Caki2 (cell line): ENCODE data around the gene YLPM1. TPM values are rescaled to one million over a fixed set of nuclear protein-coding genes. Genes with fewer than 3 reads are reported as not detected.
A peak's percentile ranks its signal among the peaks of the same experiment; 100 is the strongest.

Source experiments
- DNase-seq: peaks from one replicate; pipeline ENCODE4 v3.0.0-alpha.2; 2015; ENCODE audit warnings: low read depth
- in situ Hi-C: cut with HindIII; loops from 2 replicates; pipeline ENCODE4 v1.10.0; 2016; ENCODE audit warnings: low sequenced_read_pairs, low pct_unique_long_range_greater_than_20kb, mixed read lengths
- total RNA-seq: library from RNA; depleted of rRNA; stranded (reverse); fragments of >200 nt; shearing (Covaris generic); gene quantifications from 2 replicates; pipeline ENCODE4 v1.2.3, GENCODE V29; 2014; ENCODE audit warnings: low replicate concordance

YLPM1 gene
- total RNA-seq, 1 experiment from 2014 or later, result 1.0 TPM

DNA sequence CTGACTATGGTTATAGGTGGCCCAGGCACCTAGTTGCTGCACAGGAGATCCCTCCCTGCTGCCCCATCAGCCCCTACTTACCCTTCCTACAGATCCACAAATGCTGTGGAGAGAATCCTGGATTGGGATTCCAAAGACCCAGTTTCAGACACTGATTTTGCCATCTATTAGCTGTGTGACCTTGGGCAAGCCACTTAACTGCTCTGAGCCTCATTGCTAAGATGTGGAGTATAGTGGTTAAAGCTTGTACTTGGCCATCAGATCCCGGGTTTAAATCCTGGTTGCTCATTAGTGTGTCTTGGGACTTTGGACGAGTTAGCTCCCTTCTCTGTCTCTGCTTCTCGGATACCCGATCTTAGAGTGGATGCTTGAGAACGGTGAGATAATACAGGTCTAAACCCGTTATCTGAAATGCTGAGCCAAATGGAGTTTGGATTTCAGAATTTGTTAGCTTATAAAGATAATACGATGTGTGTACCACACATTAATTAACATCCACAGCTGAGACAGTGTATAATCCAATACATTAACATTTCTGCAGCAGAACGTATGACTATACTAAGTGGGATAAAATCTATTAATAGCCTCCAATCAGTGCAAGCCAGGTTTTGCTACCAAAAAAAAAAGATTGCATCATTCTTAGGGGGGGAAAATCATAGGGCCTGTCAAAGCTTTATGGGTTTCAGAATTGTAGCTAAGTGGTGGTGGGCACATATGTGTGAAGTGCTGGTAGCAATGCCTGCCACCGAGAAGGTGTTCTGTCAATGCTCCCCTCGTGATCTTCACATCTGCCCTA, 96.8 kb downstream of the YLPM1 start:
- in situ Hi-C loops, result no loop called here
- DNase-seq, result no peak

DNA sequence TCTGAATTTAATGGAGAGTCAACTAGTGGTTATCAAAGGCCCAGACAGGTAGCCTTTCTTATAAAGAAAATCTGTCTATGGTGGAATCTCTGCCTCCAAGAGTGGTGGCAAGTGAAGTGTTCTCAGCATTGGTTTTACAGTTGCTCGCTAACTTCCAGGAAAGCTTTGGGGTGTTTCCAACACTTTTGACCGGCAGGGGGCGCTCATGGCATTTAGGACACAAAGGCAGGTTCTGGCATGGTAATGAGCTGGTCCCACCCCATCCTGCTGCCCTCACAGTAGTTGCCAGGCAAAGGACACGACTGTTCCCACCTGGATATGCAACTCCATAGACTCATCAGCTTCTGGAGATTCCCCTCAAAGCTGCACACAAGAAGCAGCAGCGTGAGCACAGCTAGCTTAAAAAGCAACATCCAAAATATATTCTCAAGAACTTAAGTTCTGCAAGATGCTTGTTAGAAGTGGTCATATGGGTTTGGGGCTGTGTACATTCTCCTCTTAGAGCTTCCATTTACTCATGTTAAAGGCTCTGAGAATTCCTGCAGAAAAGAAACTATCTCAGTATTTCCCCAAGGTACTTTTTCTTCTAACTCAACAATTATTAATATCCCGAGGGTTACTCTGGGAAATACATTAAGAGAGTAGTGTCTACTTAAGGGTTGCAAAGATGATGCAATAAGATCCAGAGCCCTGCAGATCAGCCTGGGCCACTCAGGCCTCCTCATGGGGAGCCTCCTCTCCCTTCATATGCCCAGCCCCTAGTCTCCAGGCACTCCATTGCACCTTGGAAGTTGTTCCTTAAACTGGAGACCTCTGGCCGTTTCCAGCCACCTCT, 98.0 kb downstream of the YLPM1 start:
- peak; percentile 50 for DNase-seq
- in situ Hi-C loops, result no loop called here

DNA sequence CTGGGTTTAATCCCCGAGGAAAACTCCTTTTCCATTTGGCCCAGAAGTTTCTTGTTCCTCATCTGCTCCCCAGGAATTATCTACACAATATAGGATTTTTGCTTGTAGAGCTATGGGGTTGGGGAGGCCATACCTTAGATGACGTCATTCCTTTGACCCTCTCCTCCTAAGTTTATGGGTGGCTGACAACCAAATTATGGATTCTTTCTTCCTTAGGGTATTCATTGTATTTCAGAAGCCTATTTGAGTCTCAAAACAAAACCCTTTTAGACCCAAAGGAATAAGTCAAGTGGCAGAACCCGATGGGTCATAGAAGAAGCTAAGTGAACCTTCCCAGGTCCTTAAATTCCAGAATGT, 98.6 kb downstream of the YLPM1 start:
- DNase-seq, result no peak
- in situ Hi-C loops, result no loop called here

DNA sequence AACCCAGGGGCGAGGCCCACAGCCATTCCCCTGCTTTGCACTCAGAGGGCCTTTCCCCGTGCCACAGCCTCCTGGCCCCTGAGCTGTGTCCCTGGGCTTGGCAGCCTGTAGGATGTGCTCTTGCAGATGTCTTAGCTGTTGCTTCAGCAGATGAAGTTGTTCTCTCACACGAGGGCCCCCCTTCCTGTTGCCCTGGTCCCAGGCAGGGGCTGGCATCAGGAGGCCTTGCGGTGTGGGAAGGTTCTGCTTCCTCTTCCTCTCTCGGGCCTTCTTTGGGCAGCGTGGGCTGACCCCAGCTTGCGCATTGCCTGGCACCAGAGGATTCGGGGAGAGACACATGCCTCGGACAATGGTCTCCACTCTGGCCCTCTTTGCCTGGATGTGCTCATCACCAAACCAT, 100.2 kb downstream of the YLPM1 start:
- no peak for DNase-seq
- in situ Hi-C loops, result no loop called here

- in situ Hi-C loops, result no loop called here
- DNase-seq, result no peak
Measured at GRCh38 chr14:74864198-74864597, 101.1 kb downstream of the YLPM1 start.

- in situ Hi-C loops, result no loop called here
- no peak for DNase-seq
Measured at GRCh38 chr14:74865156-74865555, 102.0 kb downstream of the YLPM1 start.

- no peak for DNase-seq
- in situ Hi-C loops, result no loop called here
Measured at GRCh38 chr14:74866708-74867389, 103.7 kb downstream of the YLPM1 start.

DNA sequence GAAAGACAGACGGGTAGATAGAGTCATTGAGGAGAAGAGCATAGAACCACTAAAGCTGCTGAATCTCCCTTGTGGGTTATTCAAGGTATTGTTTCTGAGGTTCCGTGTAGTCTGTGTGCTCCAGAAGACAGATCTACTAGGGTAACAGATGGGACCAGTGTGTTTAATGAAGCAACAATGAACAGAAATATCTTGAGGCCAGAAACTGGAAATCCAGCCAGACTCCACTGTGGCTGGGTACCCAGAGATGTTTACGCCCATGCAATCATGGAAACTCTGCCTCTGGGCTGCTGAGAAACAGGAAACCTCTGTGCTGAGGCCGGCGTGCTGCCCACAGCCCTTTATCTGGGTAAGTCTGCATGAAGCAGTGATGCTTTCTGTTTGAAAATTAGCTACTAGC, 104.6 kb downstream of the YLPM1 start:
- in situ Hi-C loops, result no loop called here
- no peak for DNase-seq

GRCh38 chr14:74868739-74869138, 105.6 kb downstream of the YLPM1 start:
- in situ Hi-C loops, result no loop called here
- no peak for DNase-seq

- no peak for DNase-seq
- in situ Hi-C loops, result no loop called here
Measured at GRCh38 chr14:74871819-74872218, 108.7 kb downstream of the YLPM1 start.

DNA sequence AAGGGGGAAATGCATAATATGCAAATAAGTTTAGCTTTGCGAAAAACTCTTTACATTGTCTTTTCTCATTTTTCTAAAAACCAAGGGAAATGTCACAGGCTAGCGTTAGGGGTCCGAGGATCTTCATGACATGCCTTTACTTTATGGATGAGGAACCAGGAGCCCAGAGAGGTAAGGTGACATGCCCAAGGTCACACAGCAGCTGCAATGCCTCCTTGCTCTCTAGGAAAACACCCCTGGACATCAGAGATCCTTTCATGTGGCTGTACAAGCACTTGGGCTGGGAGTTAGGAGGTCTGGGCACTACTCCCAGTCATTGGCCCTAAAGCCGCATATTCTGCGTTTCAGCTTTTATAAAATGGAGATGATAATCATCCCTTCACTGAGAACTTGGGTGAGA, 112.1 kb downstream of the YLPM1 start:
- in situ Hi-C loops, result no loop called here
- DNase-seq, result no peak

DNA sequence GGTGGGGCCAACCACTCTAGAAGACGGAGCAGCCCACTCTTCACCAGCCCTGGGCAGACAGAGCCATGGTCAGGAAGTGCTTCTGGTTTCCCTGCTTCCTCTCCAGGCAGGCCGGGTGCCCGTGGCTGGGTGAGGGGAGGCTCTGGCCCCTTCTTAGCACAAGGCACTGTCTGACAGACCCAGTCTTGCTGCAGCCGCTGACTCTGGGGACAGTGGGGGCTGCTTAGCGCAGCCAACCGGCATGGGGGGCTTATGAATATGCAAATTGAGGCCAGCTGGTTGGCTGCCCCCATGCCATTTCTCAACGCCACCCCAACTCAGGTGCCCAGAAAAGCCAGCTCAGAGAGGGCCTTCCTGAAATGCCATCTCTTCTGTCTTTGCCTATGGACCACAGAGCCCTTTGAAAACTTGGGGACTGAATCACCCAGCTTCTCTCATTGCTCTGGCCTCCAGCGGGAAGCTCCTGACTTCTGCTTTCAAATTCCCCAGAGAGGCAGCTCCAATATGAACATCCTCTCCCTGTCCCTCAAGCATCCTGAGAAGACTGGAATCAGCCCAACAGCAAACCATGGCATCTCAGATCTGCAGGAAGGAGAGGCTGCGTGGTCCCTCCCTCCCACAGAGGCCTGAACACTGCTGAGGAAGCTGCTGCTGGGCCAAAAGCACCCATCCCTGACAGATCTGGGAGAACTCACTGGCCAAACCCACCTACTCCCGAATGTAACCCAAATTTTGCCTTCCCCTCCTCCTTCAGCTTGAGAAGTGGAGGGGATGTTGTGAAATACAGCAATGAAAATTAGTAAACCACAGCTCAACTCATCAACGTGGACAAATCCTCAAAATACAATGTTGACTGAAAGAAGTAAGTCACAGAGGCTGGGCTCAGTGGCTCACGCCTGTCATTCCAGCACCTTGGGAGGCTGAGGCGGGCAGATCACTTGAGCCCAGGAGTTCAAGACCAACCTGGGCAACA, 113.1 kb downstream of the YLPM1 start, which contains the start of gene PROX2:
Gene PROX2 (minus strand): TSS at position 205 of the 973 bp plus-strand sequence. CDS start 12,311 bp downstream, outside the sequence.
- DNase-seq, result no peak
- in situ Hi-C loops, result no loop called here

GRCh38 chr14:74879427-74880182, 116.5 kb downstream of the YLPM1 start:
- in situ Hi-C loops, result no loop called here
- no peak for DNase-seq

DNA sequence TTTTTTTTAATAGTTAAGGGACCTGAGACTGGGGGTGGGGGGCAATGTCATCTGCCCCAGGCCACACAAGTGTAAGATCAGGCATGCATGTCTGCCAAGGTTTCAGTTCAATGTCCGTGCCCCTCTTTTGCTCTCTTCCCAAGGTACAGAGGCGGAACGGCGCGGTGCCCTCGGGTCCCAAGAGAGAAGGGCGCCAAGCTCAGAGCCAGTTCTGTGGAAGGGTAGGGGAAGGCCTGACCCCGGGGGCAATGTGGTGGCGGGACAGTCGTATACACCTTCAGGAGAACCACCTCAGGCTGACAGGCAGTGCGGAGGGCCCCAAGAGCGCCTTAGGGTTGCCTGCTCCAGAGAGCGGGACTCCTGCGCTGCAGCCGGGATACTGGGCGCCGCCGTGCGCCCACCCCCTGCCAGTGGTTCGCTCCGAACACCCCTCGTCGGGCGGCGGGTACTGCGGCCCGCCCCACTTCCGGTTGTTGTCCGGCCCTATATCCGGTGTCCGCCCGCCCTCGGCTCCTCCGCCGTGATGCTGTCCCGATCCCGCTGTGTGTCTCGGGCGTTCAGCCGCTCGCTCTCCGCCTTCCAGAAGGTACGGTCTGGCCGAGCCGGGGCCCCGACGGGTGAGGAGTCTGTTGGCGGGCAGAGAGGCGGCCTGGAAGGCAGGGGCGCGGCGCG, 118.5 kb downstream of the YLPM1 start, which contains the start of gene DLST:
Gene DLST (plus strand): TSS at position 486 of the 672 bp plus-strand sequence. CDS start 38 bp downstream, at position 524.
- peak; percentile 75 for DNase-seq
- in situ Hi-C loops, result no loop called here

DNA sequence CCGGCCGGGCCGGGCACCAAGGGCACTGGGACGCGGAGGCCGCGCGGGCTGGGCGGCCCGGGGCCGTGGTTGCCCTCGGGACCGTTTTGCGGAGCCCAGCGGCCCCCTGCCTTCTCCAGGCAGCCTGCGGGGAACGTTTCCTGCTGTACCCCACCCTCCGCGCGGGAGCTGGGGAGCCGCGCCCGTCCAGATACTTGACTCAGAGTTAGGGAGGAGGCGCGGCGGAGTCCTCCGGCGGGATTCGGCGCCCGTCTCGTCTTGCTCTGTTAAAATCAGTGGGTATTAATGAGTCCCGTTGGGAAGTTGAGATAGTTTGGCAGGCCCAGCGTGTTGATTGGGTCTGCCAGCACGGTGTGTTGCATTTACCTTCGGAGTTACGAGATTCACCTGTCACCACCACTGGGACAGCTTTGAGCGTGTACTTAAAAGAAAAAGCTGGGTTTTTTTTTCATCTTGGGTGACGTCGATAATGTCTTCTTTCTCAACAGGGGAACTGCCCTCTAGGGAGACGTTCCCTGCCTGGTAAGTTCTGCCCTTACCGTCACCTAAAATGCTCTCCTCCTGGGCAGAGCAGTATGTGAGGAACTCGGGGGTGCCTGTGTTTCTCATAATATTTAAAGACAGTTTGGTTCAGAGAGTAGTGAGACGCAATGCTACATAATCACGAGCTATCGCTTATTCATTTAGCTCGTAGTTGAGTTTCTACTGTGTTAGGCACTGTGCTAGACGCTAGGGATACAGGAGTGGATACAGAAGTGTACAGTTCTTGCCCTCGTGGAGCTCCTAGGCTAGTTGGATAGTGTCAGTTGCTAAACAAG, 119.2 kb downstream of the YLPM1 start:
- in situ Hi-C loops, result no loop called here
- peak; percentile 43 for DNase-seq
